Liver (tissue), 9 donors: Measurements from ENCODE around the gene HDDC2. TPM values are rescaled to one million over a fixed set of nuclear protein-coding genes. Genes with fewer than 3 reads are reported as not detected.

Source experiments
- DNase-seq: peaks from one replicate; pipeline ENCODE4 v3.0.0-alpha.2; 2017; ENCODE audit warnings: low spot score
- H3K27ac ChIP-seq, 2 donors: one replicate each; pipeline ENCODE4 v1.7.0; 2013; ENCODE audit warnings: inconsistent platforms in 2 of 2, low read length in 2 of 2, control low read depth in 1 of 2, low read depth in 1 of 2, mild to moderate bottlenecking in 1 of 2
- H3K27me3 ChIP-seq, 4 donors: one replicate each; pipeline versions ENCODE4 v1.6.1 to v1.7.0; 2013; ENCODE audit warnings: low read length in 3 of 4, inconsistent platforms in 1 of 4, mild to moderate bottlenecking in 1 of 4, moderate library complexity in 1 of 4; ENCODE audit not compliant: control insufficient read depth in 4 of 4, insufficient read depth in 4 of 4
- H3K36me3 ChIP-seq, 4 donors: one replicate each; pipeline versions ENCODE4 v1.6.1 to v1.7.0; 2013; ENCODE audit warnings: low read length in 3 of 4, mild to moderate bottlenecking in 3 of 4, low read depth in 1 of 4, moderate library complexity in 1 of 4; ENCODE audit not compliant: control insufficient read depth in 4 of 4, insufficient read depth in 3 of 4
- H3K4me1 ChIP-seq, 4 donors: one replicate each; pipeline versions ENCODE4 v1.6.1 to v1.7.0; 2013; ENCODE audit warnings: low read length in 3 of 4, mild to moderate bottlenecking in 3 of 4, moderate library complexity in 1 of 4; ENCODE audit not compliant: control insufficient read depth in 4 of 4, insufficient read depth in 4 of 4
- H3K4me3 ChIP-seq, 3 donors: one replicate each; pipeline versions ENCODE4 v1.6.1 to v1.7.0; 2013; ENCODE audit warnings: low read length in 3 of 3, control low read depth in 1 of 3, low read depth in 1 of 3, mild to moderate bottlenecking in 1 of 3
- H3K9ac ChIP-seq, 2 donors: one replicate each; pipeline ENCODE4 v1.7.0; 2013; ENCODE audit warnings: low read length in 2 of 2, mild to moderate bottlenecking in 2 of 2, moderate library complexity in 2 of 2, control low read depth in 1 of 2, low read depth in 1 of 2
- H3K9me3 ChIP-seq, 4 donors: one replicate each; pipeline versions ENCODE4 v1.6.1 to v1.7.0; 2013; ENCODE audit warnings: low read length in 3 of 4; ENCODE audit not compliant: control insufficient read depth in 4 of 4
- ATF3 ChIP-seq: IDR thresholded peaks from 2 replicates; pipeline ENCODE4 v1.6.1; 2016; ENCODE audit warnings: antibody characterized with exemption
- CTCF ChIP-seq: fragments of 150-350 bp; IDR thresholded peaks from 2 replicates; pipeline ENCODE4 v1.5.1; 2017; ENCODE audit warnings: improper control_type of control experiment, low read depth, low read length; ENCODE audit not compliant: missing input control
- EGR1 ChIP-seq, 2 donors: IDR thresholded peaks; 2 replicates each; pipeline ENCODE4 v1.6.1; 2016 to 2018; ENCODE audit warnings: antibody characterized with exemption in 2 of 2, low read depth in 2 of 2
- FOXA1 ChIP-seq: IDR thresholded peaks from 2 replicates; pipeline ENCODE4 v1.6.1; 2016; ENCODE audit warnings: antibody characterized with exemption
- FOXA2 ChIP-seq: IDR thresholded peaks from 2 replicates; pipeline ENCODE4 v1.6.1; 2016; ENCODE audit warnings: antibody characterized with exemption
- GABPA ChIP-seq, 2 donors: IDR thresholded peaks in 1 of 2; conservative IDR thresholded peaks in 1 of 2; 2 replicates each; pipeline ENCODE4 v1.6.1; 2016; ENCODE audit warnings: antibody characterized with exemption in 2 of 2, mild to moderate bottlenecking in 1 of 2, moderate library complexity in 1 of 2
- HNF4A ChIP-seq, 2 donors: conservative IDR thresholded peaks; 2 replicates each; pipeline ENCODE4 v1.6.1; 2016; ENCODE audit warnings: antibody characterized with exemption in 2 of 2, mild to moderate bottlenecking in 2 of 2
- HNF4G ChIP-seq: IDR thresholded peaks from 2 replicates; pipeline ENCODE4 v1.6.1; 2016; ENCODE audit warnings: antibody characterized with exemption
- MAX ChIP-seq: IDR thresholded peaks from 2 replicates; pipeline ENCODE4 v1.6.1; 2016; ENCODE audit warnings: antibody characterized with exemption
- NR2F2 ChIP-seq: IDR thresholded peaks from 2 replicates; pipeline ENCODE4 v1.6.1; 2016; ENCODE audit warnings: antibody characterized with exemption
- RAD21 ChIP-seq, 2 donors: IDR thresholded peaks; 2 replicates each; pipeline ENCODE4 v1.6.1; 2016; ENCODE audit warnings: antibody characterized with exemption in 2 of 2, mild to moderate bottlenecking in 2 of 2
- REST ChIP-seq: IDR thresholded peaks from 2 replicates; pipeline ENCODE4 v1.6.1; 2016; ENCODE audit warnings: antibody characterized with exemption, mild to moderate bottlenecking
- RXRA ChIP-seq, 2 donors: IDR thresholded peaks; 2 replicates each; pipeline ENCODE4 v1.6.1; 2017 to 2018; ENCODE audit warnings: antibody characterized with exemption in 2 of 2, mild to moderate bottlenecking in 1 of 2
- SP1 ChIP-seq: IDR thresholded peaks from 2 replicates; pipeline ENCODE4 v1.6.1; 2018; ENCODE audit warnings: antibody characterized with exemption, mild to moderate bottlenecking
- TAF1 ChIP-seq: conservative IDR thresholded peaks from 2 replicates; pipeline ENCODE4 v1.6.1; 2016; ENCODE audit warnings: antibody characterized with exemption, mild to moderate bottlenecking
- YY1 ChIP-seq: IDR thresholded peaks from 2 replicates; pipeline ENCODE4 v1.6.1; 2016; ENCODE audit warnings: antibody characterized with exemption, mild to moderate bottlenecking
- ZBTB33 ChIP-seq: IDR thresholded peaks from 2 replicates; pipeline ENCODE4 v1.6.1; 2016; ENCODE audit warnings: antibody characterized with exemption
- WGBS: extraction: QIAGEN DNeasy Blood & Tissue Kit; methylation state at CpG from one replicate; pipeline ENCODE4 v1.1.7; 2013; 5-methylcytosine and 5-hydroxymethylcytosine counted together
- polyA plus RNA-seq, 2 donors: library from polyadenylated mRNA; stranded (reverse) in 1 of 2; unstranded in 1 of 2; fragments of 200-250 nt in 1 of 2; fragments of >200 nt in 1 of 2; fragmentation: Nextera tagmentation in 1 of 2; extraction: Ambion mirVana in 1 of 2; gene quantifications; one replicate each; pipeline versions ENCODE4 v1.2.1 to v1.2.3, GENCODE V29; 2013 to 2015
- total RNA-seq, 2 donors: library from RNA; depleted of rRNA; stranded (reverse); fragments of >200 nt; gene quantifications; one replicate each; pipeline ENCODE4 v1.2.3, GENCODE V29; 2014
- donor health status: healthy.
- donor health status: healthy.
- donor health status: healthy.
- donor health status: healthy.
- donor health status: healthy.

The HDDC2 gene
- total and polyA plus RNA-seq, 4 donors: 8.8 to 21.0 (median 11.8) TPM

- Histone ChIP-seq H3K9ac (no peak overlapping the region), H3K4me3 (no peak overlapping the region), H3K9me3 (no peaks in the 10 kb centered on the region), H3K27ac (no peak overlapping the region), H3K4me1 (peaks cover 0 to 9% (median 3%) of the 10 kb centered on the region in 4 donors), H3K36me3 (peaks cover 0 to 20% (median 6%) of the 10 kb centered on the region in 4 donors), H3K27me3 (no peaks in the 10 kb centered on the region)
- 98% methylated on average over 8 of the region's 8 CpGs for WGBS
- no peak for DNase-seq
- TF ChIP-seq ZBTB33 (no peak), TAF1 (no peak), HNF4G (no peak), FOXA2 (no peak), EGR1 (IDR thresholded peaks at IDR 0.05; ENCODE audit: low read depth in 2 of 2) (no peak), MAX (no peak), FOXA1 (no peak), SP1 (no peak), RAD21 (IDR thresholded peaks at IDR 0.05) (no peak), HNF4A (conservative IDR thresholded peaks at IDR 0.05) (no peak), REST (no peak), GABPA (IDR thresholded peaks at IDR 0.05 in 1 of 2, conservative IDR thresholded peaks at IDR 0.05 in 1 of 2) (no peak), YY1 (no peak), NR2F2 (no peak), ATF3 (no peak), CTCF (no peak), RXRA (IDR thresholded peaks at IDR 0.05) (no peak)
Measured at GRCh38 chr6:125273251-125273650, 28.5 kb downstream of the HDDC2 start.
